GM21515 (cell line): ENCODE data around the gene FTL.
"Not testable (repeated sequence)": the region's sequence is repeated elsewhere in the genome, so short reads cannot be mapped to it uniquely, and the experiment has no call there.

Experiments
- ATAC-seq: cut with Tn5 transposase; IDR thresholded peaks from one replicate; pipeline ENCODE4 v1.9.1; 2021; ENCODE audit not compliant: unreplicated experiment

The FTL gene

DNA sequence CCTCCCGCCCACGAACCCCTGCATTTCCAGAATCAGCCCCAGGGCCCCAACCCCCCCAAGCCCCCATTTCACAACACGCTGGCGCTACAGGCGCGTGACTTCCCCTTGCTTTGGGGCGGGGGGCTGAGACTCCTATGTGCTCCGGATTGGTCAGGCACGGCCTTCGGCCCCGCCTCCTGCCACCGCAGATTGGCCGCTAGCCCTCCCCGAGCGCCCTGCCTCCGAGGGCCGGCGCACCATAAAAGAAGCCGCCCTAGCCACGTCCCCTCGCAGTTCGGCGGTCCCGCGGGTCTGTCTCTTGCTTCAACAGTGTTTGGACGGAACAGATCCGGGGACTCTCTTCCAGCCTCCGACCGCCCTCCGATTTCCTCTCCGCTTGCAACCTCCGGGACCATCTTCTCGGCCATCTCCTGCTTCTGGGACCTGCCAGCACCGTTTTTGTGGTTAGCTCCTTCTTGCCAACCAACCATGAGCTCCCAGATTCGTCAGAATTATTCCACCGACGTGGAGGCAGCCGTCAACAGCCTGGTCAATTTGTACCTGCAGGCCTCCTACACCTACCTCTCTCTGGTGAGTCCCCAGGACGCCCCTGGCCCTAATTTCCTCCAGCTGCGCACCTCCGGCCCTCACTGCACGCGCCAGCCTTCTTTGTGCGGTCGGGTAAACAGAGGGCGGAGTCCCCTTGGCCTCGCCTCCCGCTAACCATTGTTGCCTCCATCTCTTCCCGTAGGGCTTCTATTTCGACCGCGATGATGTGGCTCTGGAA, at the start of gene FTL:
TSS of gene FTL (plus strand) at position 270 of the 766 bp plus-strand sequence. CDS start at position 469, 199 bp downstream.
- peak; percentile 50 for ATAC-seq

DNA sequence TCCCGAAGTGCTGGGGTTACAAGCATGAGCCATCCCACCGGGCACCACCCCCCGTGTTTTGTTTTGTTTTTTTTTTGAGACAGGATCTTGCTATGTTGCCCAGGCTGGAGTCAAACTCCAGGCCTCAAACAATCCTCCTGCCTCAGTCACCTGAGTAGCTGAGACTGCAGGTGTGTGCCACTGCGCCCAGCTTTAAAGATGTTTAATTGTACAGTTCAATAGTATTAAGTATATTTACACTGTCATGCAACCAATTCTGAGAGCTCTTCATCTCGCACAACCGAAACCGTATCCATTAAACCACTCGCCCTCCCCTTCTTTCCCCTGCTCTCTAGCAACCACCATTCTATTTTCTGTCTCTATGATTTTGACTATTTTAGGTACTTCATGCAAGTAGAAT, 49.4 kb upstream of the FTL start:
- ATAC-seq = no peak

DNA sequence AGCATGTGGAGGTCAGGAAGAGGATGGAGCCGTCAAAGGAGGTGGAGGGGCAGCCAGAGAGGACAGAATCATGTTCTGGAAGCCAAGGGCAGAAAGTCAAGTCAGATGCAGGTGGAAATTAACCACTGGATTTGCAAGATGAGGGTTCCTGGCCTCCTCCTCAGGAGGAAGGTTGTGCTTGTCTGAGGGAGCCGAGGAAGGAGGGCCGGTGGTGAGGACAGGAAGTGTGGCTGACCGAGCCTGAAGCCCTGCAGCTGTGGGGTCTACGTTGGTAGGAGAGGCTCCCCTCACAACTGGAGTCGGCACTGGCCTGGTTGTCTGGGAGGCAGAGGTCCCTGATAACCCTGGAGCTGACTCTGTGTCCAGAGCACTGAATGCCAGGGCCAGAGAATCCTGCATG, 47.0 kb upstream of the FTL start:
- no peak for ATAC-seq

DNA sequence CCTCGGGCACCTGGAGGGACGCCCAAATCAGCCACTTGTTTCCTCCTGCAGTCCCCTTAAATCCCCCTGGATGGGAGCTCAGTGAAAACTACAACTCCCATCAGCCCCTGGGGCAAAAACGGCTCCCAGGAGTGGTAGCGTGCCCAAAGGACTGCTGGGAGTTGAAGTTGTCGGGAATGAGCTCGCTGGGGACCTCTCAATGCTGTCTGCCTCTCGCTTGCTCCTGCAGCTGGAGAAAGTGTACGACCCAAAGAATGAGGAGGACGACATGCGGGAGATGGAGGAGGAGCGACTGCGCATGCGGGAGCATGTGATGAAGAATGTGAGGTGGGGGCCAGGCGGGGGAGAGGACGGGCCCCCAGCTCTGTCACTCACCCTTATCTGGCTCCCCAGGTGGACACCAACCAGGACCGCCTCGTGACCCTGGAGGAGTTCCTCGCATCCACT, 46.3 kb upstream of the FTL start:
- ATAC-seq = no peak

DNA sequence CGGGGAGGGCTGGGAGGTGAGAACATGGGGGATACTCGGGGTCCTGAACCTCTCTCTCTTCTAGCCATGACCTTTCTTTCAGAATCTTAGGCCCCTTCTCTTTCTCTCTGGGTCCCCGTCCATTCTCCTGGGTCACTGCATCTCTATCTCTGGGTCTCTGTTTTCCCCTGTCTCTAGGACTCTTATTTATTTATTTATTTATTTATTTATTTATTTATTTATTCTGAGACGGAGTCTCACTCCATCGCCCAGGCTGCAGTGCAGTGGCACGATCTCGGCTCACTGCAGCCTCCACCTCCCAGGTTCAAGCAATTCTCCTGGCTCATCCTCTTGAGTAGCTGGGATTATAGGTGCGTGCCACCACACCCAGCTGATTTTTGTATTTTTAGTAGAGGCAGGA, 45.8 kb upstream of the FTL start:
- ATAC-seq = not testable (repeated sequence)

DNA sequence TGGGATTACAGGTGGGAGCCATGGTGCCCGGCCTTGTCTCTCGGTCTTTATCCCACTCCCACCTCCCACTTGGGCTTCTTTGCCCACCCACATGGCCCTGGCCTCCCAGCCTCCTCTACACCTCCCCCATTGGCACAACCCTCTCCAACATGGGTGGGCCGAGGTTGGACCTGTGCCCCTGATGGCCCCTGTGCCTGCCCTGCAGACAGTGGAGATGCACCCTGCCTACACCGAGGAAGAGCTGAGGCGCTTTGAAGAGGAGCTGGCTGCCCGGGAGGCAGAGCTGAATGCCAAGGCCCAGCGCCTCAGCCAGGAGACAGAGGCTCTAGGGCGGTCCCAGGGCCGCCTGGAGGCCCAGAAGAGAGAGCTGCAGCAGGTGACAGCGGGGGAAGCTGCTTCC, 44.2 kb upstream of the FTL start:
- no peak for ATAC-seq

DNA sequence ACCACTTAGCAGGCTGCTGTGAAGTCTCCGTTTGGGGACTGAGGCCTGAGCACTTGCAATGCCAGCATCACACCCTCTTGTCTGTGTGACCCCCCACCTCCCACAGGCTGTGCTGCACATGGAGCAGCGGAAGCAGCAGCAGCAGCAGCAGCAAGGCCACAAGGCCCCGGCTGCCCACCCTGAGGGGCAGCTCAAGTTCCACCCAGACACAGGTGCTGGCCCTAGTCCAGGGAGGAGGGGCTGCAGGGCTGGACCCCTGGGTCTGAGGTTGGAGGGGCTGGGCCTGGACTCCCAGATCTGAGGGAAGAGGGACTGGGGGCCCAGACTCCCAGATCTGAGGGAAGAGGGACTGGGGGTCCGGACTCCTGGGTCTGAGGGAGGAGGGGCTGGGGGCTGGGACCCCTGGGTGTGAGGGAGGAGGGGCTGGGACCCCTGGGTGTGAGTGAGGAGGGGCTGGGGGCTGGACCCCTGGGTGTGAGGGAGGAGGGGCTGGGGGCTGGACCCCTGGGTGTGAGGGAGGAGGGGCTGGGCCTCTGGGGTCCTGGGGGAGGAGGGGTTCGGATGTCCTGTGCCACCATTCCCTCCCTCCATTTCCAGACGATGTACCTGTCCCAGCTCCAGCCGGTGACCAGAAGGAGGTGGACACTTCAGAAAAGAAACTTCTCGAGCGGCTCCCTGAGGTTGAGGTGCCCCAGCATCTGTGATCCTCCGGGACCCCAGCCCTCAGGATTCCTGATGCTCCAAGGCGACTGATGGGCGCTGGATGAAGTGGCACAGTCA, 43.2 kb upstream of the FTL start:
- no peak for ATAC-seq

DNA sequence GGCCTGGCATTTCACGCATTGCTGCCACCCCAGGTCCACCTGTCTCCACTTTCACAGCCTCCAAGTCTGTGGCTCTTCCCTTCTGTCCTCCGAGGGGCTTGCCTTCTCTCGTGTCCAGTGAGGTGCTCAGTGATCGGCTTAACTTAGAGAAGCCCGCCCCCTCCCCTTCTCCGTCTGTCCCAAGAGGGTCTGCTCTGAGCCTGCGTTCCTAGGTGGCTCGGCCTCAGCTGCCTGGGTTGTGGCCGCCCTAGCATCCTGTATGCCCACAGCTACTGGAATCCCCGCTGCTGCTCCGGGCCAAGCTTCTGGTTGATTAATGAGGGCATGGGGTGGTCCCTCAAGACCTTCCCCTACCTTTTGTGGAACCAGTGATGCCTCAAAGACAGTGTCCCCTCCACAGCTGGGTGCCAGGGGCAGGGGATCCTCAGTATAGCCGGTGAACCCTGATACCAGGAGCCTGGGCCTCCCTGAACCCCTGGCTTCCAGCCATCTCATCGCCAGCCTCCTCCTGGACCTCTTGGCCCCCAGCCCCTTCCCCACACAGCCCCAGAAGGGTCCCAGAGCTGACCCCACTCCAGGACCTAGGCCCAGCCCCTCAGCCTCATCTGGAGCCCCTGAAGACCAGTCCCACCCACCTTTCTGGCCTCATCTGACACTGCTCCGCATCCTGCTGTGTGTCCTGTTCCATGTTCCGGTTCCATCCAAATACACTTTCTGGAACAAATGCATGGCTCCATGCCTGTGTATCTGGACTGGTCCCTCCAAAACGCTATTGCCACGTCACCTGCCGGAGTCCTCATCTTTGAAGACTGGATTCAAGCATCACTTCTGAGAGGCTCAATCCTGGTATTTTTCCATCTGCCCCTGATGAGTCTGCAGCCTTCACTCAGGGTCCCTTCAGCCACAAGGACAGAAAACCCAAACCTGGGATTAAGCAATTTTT, 42.3 kb upstream of the FTL start:
- ATAC-seq = no peak

DNA sequence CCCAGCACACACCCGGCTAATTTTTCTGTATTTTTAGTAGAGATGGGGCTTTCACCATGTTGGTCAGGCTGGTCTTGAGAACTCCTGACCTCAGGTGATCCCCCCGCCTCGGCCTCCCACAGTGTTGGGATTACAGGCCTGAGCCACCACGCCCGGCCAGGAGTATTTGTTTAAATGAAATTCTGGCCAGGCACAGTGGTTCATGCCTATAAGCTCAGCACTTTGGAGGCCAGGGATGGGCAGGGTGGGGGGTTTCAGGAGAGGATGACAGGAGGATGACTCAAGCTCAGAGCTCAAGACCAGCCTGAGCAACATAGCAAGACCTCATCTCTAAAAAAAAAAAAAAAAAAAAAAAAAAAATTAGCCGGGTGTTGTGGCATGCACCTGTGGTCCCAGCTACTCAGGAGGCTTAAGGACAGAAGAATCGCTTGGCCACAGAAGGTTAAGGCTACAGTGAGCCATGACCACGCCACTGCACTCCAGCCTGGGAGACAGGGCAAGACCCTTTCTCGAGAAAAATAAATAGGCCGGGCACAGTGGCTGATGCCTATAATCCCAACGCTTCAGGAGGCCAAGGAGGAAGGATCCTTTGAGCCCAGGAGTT, 39.8 kb upstream of the FTL start:
- no peak for ATAC-seq

DNA sequence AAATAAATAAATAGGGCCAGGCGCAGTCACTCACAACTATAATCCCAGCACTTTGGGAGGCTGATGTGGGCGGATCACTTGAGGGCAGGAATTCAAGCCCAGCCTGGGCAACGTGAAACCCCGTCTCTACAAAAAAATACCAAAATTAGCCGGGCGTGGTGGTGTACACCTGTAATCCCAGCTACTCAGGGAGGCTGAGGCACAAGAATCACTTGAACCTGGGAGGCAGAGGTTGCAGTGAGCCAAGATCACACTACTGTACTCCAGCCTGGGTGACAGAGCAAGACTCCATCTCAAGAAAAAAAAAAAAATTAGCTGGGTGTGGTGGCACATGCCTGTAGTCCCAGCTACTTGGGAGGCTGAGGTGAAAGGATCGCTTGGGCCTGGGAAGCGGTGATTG, 39.2 kb upstream of the FTL start:
- not testable (repeated sequence) for ATAC-seq

DNA sequence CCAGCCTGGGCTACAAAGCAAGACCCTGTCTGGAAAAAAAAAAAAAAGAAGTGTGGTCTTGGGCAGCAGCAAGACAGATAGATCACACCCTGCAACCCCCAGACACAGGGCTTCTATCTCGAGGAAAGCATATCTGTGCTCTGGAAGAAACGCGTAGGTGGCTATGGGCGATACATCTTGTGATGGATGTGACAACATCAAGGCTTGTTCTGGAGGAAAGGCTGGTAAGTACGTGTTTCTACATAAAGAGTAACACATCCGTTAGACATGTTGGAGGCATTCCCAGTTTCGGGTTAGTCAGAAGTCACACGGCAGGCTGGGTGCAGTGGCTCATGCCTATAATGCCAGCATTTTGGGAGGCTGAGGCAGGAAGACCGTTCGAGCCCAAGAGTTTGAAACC, 38.2 kb upstream of the FTL start:
- no peak for ATAC-seq

DNA sequence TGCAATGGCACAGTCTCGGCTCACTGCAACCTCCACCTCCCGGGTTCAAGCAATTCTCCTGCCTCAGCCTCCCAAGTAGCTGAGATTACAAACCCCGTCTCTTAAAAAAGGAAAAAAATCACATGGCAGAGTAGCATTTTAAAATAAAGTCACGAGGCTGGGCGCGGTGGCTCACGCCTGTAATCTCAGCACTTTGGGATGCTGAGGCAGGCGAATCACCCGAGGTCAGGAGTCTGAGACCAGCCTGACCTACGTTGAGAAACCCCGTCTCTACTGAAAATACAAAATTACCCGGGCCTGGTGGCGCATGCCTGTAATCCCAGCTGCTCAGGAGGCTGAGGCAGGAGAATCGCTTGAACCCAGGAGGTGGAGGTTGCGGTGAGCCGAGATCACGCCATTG, 37.4 kb upstream of the FTL start:
- ATAC-seq = not testable (repeated sequence)

DNA sequence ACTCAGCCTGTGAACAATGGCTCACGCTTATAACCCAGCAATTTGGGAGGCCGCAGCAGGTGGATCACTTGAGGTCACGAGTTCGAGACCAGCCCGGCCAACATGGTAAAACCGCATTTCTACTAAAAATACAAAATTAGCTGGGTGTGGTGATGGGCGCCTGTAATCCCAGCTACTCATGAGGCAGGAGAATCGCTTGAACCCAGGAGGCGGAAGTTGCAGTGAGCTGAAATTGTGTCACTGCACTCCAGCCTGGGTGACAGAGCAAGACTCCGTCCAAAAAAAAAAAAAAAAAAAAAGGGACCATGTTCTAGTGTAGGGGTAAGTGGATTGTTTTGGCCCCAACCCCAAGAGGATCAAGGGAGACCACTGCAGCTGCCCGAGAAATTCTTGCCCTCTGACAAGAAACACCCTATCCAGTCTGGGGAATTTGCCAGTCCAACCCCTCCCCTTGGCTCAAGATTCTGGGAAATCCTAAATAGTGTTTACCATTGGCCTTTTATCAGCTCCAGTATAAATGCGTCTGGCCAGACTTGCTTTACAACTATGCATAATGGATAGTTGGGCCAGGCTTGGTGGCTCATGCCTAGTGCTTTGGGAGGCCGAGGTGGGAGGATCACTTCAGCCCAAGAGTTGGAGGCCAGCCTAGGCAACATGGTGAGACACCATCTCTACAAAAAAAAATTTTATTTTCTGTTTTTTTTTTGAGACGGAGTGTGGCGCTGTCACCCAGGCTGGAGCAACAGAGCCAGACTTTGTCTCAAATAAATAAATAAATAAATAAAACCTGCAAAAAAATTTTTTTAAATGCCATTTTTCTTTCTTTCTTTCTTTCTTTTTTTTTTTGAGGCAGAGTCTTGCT, 36.7 kb upstream of the FTL start:
- ATAC-seq = no peak

DNA sequence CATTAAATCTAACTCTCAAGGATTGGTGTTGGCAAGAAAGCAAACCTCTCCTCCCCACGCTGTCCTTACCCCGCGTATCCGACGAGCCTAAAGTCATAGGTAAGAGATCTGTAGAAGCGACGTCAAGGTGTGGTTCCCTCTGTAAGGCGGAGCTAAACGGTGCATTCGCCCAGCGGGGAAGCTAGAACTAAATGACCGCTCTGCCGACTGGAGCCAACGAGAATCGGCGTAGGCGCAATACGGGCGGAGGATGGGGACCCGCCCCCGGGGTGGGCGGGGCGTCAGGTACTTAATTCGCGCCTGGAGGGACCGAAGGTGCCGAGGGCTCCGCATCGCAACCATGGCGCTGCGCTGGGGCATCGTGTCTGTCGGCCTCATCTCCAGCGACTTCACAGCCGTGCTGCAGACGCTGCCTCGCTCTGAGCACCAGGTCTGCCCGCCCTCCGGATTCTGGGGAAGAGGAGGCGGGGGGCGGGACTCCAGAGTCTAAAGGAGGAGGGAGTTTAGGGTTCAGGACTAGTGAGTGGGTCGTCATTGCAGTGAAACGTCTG, 31.7 kb upstream of the FTL start, which contains the start of gene DHDH:
TSS of gene DHDH (plus strand) at position 318 of the 551 bp plus-strand sequence. CDS start at position 341, 23 bp downstream.
- peak; percentile 54 for ATAC-seq

DNA sequence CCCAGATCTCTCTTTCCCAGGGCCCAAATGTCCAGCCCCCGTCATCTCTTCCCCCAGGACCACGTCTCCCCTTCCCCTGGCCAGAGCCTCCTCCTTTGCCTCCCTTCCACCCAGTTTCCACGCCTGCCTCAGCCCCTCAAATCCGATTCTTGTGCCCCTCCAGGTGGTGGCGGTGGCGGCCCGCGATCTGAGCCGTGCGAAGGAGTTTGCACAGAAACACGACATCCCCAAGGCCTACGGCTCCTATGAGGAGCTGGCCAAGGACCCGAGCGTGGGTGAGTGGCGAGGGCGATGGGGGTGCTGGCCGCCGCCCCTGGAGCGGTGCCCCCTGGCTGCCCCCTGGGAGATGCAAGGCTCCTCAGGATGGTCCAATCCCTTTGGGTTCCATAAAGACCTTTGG, 30.3 kb upstream of the FTL start:
- ATAC-seq = no peak

DNA sequence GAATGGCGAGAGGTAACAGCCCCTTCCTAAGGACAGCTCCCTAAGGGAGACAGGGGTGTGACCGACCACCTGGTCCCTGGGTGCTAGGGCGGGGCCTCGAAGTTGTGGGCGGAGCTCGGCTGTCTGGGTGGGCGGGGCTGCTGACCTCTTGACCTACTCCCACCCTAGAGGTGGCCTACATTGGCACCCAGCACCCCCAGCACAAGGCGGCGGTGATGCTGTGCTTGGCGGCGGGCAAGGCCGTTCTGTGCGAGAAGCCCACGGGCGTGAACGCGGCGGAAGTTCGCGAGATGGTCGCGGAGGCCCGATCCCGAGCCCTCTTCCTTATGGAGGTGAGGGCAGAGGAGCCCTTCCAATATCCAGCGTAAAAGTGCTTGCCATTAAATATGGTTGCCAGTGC, 29.2 kb upstream of the FTL start:
- ATAC-seq = no peak

DNA sequence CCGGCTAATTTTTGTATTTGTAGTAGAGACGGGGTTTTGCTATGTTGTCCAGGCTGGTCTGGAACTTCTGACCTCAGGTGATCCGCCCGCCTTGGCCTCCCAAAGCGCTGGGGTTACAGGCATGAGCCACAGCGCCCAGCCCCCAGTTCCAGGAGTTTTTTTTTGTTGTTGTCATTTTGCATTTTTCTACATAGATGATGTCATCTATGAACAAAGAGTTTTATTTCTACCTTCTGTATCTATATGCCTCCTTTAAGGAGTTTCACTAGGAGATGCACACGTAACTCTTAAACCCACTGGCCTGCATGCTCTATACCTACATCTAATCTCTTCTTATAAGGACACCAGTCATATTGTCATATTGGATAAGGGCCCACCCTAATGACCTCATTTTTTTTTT, 26.9 kb upstream of the FTL start:
- ATAC-seq = no peak

DNA sequence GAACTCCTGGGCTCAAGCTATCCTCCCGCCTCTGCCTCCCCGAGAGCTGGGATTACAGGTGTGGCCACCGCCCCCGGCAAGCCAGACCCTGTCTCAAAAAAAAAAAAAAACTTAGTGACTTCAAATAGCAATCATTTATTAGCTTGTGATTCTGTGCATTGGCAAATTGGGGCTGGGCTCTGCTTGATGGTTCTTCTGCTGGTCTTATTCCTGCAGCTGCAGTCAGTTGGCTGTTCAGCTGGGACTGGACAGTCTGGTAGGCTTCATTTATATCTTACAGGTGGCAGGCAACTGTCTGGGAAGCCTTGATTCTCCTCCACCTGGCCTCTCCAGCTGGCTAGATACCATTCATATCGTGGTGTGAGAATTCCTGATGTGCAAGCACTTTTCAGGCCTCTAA, 24.2 kb upstream of the FTL start:
- ATAC-seq = no peak

DNA sequence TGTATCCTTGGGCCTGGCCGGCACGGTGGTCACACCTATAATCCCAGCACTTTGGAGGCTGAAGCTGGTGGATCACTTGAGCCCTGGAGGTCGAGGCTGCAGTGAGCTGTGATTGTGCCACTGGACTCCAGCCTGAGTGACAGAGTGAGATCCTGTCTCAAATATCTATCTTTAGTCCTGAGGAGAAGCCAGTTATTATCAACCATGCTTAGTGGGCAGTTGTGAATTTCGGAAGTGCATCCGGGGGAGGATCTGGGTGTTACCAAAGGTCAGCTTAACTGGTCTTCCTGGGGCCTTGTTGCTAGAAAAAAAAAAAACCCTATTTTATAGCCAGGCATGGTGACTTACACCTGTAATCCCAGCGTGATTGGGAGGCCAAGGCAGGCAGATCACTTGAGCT, 22.0 kb upstream of the FTL start:
- ATAC-seq = no peak

DNA sequence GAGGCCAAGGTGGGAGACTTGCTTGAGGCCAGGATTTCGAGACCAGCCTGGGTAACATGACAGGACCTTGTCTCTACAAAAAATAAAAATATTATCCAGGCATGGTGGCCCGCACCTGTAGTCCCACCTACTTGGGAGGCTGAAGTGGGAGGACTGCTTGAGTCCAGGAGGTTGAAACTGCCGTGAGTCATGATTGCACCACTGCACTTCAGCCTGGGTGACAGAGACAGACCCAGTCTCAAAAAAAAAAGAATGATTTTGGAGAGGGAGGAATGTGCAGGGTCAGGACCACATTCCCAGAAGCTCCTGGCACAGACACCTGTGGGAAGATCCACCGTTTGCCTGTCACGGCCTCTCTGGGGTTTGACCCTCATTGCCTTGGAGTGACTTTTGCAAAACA, 19.7 kb upstream of the FTL start:
- ATAC-seq = no peak
